Trophoblast cell (in vitro differentiated cells and primary cell): ENCODE measurements around the gene DCAF8.
A peak's percentile ranks its signal among the peaks of the same experiment; 100 is the strongest.

Source experiments
- DNase-seq, 2 donors: peaks; one replicate each; pipeline ENCODE4 v3.0.0-alpha.2; 2016
- H2AFZ ChIP-seq: 2 replicates; pipeline ENCODE4 v1.6.1; 2013; ENCODE audit warnings: low read length, moderate library complexity, mild to moderate bottlenecking; ENCODE audit not compliant: insufficient read depth, poor library complexity
- H2AK5ac ChIP-seq: 2 replicates; pipeline ENCODE4 v1.6.1; 2013; ENCODE audit warnings: mild to moderate bottlenecking, low read length
- H2BK120ac ChIP-seq: 2 replicates; pipeline ENCODE4 v1.6.1; 2013; ENCODE audit warnings: low read length, mild to moderate bottlenecking, moderate library complexity; ENCODE audit not compliant: insufficient read depth, poor library complexity
- H2BK12ac ChIP-seq: 2 replicates; pipeline ENCODE4 v1.6.1; 2013; ENCODE audit warnings: mild to moderate bottlenecking, low read length, moderate library complexity
- H2BK5ac ChIP-seq: 2 replicates; pipeline ENCODE4 v1.6.1; 2013; ENCODE audit warnings: low read length, low read depth, moderate library complexity, mild to moderate bottlenecking; ENCODE audit not compliant: poor library complexity
- H3K14ac ChIP-seq: 2 replicates; pipeline ENCODE4 v1.6.1; 2013; ENCODE audit warnings: mild to moderate bottlenecking, low read length
- H3K18ac ChIP-seq: 2 replicates; pipeline ENCODE4 v1.6.1; 2013; ENCODE audit warnings: mild to moderate bottlenecking, low read length
- H3K23ac ChIP-seq: 2 replicates; pipeline ENCODE4 v1.6.1; 2013; ENCODE audit warnings: low read length
- H3K27ac ChIP-seq: 2 replicates; pipeline ENCODE4 v1.5.1; 2013; ENCODE audit warnings: low read depth, mild to moderate bottlenecking, inconsistent platforms, low read length, moderate library complexity
- H3K27me3 ChIP-seq: 2 replicates; pipeline ENCODE4 v1.6.1; 2013; ENCODE audit warnings: inconsistent platforms, mild to moderate bottlenecking, low read length, moderate library complexity; ENCODE audit not compliant: insufficient read depth
- H3K36me3 ChIP-seq, 2 experiments: 1 replicate in 1 of 2; 2 replicates in 1 of 2; pipeline ENCODE4 v1.6.1; 2013; ENCODE audit warnings: low read length in 2 of 2, mild to moderate bottlenecking in 2 of 2, moderate library complexity in 1 of 2; ENCODE audit not compliant: insufficient read depth in 2 of 2, control insufficient read depth in 1 of 2
- H3K4ac ChIP-seq: 2 replicates; pipeline ENCODE4 v1.6.1; 2013; ENCODE audit warnings: low read depth, mild to moderate bottlenecking, low read length, moderate library complexity
- H3K4me1 ChIP-seq, 2 experiments: 1 replicate in 1 of 2; 2 replicates in 1 of 2; pipeline ENCODE4 v1.6.1; 2013; ENCODE audit warnings: low read length in 2 of 2, mild to moderate bottlenecking in 2 of 2, moderate library complexity in 1 of 2; ENCODE audit not compliant: insufficient read depth in 2 of 2, control insufficient read depth in 1 of 2
- H3K4me2 ChIP-seq: 2 replicates; pipeline ENCODE4 v1.6.1; 2013; ENCODE audit warnings: inconsistent platforms, mild to moderate bottlenecking, low read length, moderate library complexity
- H3K4me3 ChIP-seq: 2 replicates; pipeline ENCODE4 v1.5.1; 2013; ENCODE audit warnings: mild to moderate bottlenecking, low read depth, low read length, inconsistent platforms
- H3K79me1 ChIP-seq: one replicate; pipeline ENCODE4 v1.6.1; 2013; ENCODE audit warnings: low read length
- H3K79me2 ChIP-seq: 2 replicates; pipeline ENCODE4 v1.6.1; 2013; ENCODE audit warnings: low read length, mild to moderate bottlenecking; ENCODE audit not compliant: control insufficient read depth, insufficient read depth, poor library complexity
- H3K9ac ChIP-seq: 2 replicates; pipeline ENCODE4 v1.6.1; 2013; ENCODE audit warnings: mild to moderate bottlenecking, low read length
- H3K9me3 ChIP-seq: 2 replicates; pipeline ENCODE4 v1.6.1; 2013; ENCODE audit warnings: low read depth, mild to moderate bottlenecking, control low read depth, inconsistent platforms, low read length; ENCODE audit not compliant: insufficient read depth
- H4K12ac ChIP-seq: 2 replicates; pipeline ENCODE4 v1.6.1; 2013; ENCODE audit warnings: low read depth, mild to moderate bottlenecking, low read length, moderate library complexity
- H4K8ac ChIP-seq: 2 replicates; pipeline ENCODE4 v1.6.1; 2013; ENCODE audit warnings: low read depth, mild to moderate bottlenecking, low read length, moderate library complexity
- H4K91ac ChIP-seq: one replicate; pipeline ENCODE4 v1.6.1; 2013; ENCODE audit warnings: low read depth, mild to moderate bottlenecking, low read length, moderate library complexity
- WGBS: extraction: QIAGEN DNeasy Blood & Tissue Kit; methylation state at CpG from one replicate; pipeline ENCODE4 v1.1.7; 2013; ENCODE audit warnings: missing lambda C conversion rate; ENCODE audit not compliant: insufficient read length, insufficient coverage; ENCODE audit errors: extremely low coverage; 5-methylcytosine and 5-hydroxymethylcytosine counted together

Gene DCAF8

GRCh38 chr1:160188341-160188740 lies 74.0 kb downstream of the DCAF8 start:
- DNase-seq = no peak
- WGBS = no CpG with 5 or more reads among the region's 7 CpGs

GRCh38 chr1:160187407-160187806 lies 74.9 kb downstream of the DCAF8 start:
- Histone ChIP-seq H2BK12ac (no peak overlapping the region), H3K4ac (no peak overlapping the region), H2AFZ (no peak overlapping the region), H4K91ac (no peak overlapping the region), H2AK5ac (no peak overlapping the region), H3K23ac (no peak overlapping the region), H3K36me3 (no peaks in the 10 kb centered on the region), H3K9ac (no peak overlapping the region), H3K4me1 (peaks cover 6% of the 10 kb centered on the region in 2 experiments), H2BK5ac (no peak overlapping the region), H3K27me3 (no peaks in the 10 kb centered on the region), H4K8ac (no peak overlapping the region), H2BK120ac (no peak overlapping the region), H4K12ac (no peak overlapping the region), H3K4me3 (no peak overlapping the region), H3K4me2 (no peak overlapping the region), H3K79me2 (no peaks in the 10 kb centered on the region), H3K14ac (no peak overlapping the region), H3K79me1 (peaks cover 2% of the 10 kb centered on the region), H3K27ac (no peak overlapping the region), H3K18ac (no peak overlapping the region), H3K9me3 (no peaks in the 10 kb centered on the region)
- no peak for DNase-seq
- WGBS = no CpG with 5 or more reads among the region's 7 CpGs

More at GRCh38 chr1:160188341-160188740, 74.0 kb downstream of the DCAF8 start:
- Histone ChIP-seq H3K14ac (no peak overlapping the region), H2AK5ac (no peak overlapping the region), H3K4me1 (peaks cover 7 to 8% of the 10 kb centered on the region in 2 experiments), H3K4me3 (no peak overlapping the region), H2BK12ac (peak overlapping the region; percentile 7), H3K9me3 (no peaks in the 10 kb centered on the region), H2AFZ (no peak overlapping the region), H4K91ac (no peak overlapping the region), H3K27ac (no peak overlapping the region), H3K79me2 (no peaks in the 10 kb centered on the region), H3K36me3 (no peaks in the 10 kb centered on the region), H3K9ac (no peak overlapping the region), H4K8ac (no peak overlapping the region), H2BK5ac (no peak overlapping the region), H3K18ac (no peak overlapping the region), H3K4me2 (no peak overlapping the region), H3K23ac (no peak overlapping the region), H3K4ac (no peak overlapping the region), H3K79me1 (peaks cover 2% of the 10 kb centered on the region), H2BK120ac (no peak overlapping the region), H4K12ac (no peak overlapping the region), H3K27me3 (no peaks in the 10 kb centered on the region)

DNA sequence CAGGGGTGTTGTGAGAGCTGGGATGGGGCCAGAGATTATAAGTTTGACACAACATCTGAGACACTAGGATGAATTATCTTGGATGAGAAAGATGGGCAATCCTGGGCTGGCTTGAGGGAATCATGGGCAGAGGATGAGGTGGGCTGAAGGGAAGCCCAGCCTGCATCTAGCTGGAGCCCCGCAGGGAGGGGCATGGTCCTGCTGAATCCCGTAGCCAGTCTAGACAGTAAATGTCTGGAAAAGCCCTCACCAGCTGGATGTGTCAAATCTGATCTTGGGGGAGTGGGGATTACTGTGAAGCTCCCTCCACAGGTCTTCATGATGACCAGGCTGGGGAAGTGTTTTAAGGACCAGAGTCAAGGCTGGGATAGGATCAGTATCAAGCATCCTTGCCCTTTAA lies 75.6 kb downstream of the DCAF8 start:
- Histone ChIP-seq H3K4me1 (peaks cover 2 to 4% of the 10 kb centered on the region in 2 experiments), H4K91ac (no peak overlapping the region), H3K9ac (no peak overlapping the region), H2BK12ac (no peak overlapping the region), H2BK120ac (no peak overlapping the region), H3K4ac (no peak overlapping the region), H3K36me3 (peaks cover 0 to 1% of the 10 kb centered on the region in 2 experiments), H3K27ac (no peak overlapping the region), H2AFZ (no peak overlapping the region), H3K79me2 (no peaks in the 10 kb centered on the region), H3K18ac (no peak overlapping the region), H4K12ac (no peak overlapping the region), H3K23ac (no peak overlapping the region), H3K9me3 (no peaks in the 10 kb centered on the region), H3K79me1 (peaks cover 2% of the 10 kb centered on the region), H2AK5ac (no peak overlapping the region), H2BK5ac (no peak overlapping the region), H3K4me2 (no peak overlapping the region), H3K27me3 (no peaks in the 10 kb centered on the region), H4K8ac (no peak overlapping the region), H3K4me3 (no peak overlapping the region), H3K14ac (no peak overlapping the region)
- no peak for DNase-seq
- no CpG with 5 or more reads among the region's 2 CpGs for WGBS

DNA sequence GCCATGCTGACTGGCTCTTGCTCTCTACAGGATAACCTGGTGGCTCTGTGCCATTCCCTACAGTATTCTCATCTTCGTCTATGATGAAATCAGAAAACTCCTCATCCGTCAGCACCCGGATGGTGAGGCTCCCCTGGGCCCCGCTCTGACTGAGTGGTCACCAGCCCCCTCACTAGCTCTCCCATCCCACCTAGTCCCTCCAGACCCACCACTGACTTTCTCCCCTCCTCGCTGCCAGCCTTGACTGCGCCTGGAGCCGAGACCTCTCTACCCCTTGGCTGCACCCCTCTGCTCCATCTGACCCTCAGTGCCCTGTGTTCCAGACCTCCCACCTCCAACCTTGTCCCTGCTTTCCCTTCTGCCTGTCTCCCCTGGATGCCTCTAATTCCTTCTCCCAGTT lies 76.1 kb downstream of the DCAF8 start:
- peaks cover 0 to 2% of the 10 kb centered on the region in 2 experiments for H3K36me3 ChIP-seq

More for the DNA sequence above, 76.1 kb downstream of the DCAF8 start:
- Histone ChIP-seq H3K9ac (no peak overlapping the region), H3K14ac (peak overlapping the region; percentile 19), H2AFZ (no peak overlapping the region), H4K91ac (no peak overlapping the region), H3K18ac (no peak overlapping the region), H3K23ac (no peak overlapping the region), H3K9me3 (no peaks in the 10 kb centered on the region), H4K8ac (no peak overlapping the region), H4K12ac (no peak overlapping the region), H3K27me3 (no peaks in the 10 kb centered on the region), H3K4ac (no peak overlapping the region), H3K4me2 (no peak overlapping the region), H3K27ac (no peak overlapping the region), H2BK12ac (no peak overlapping the region), H3K79me1 (peaks cover 2% of the 10 kb centered on the region), H2BK120ac (no peak overlapping the region), H2BK5ac (no peak overlapping the region), H3K4me1 (peaks cover 2 to 4% of the 10 kb centered on the region in 2 experiments), H2AK5ac (no peak overlapping the region), H3K4me3 (no peak overlapping the region), H3K79me2 (no peaks in the 10 kb centered on the region)
- WGBS = no CpG with 5 or more reads among the region's 7 CpGs
- DNase-seq = no peak
